Measurements from ENCODE around the gene PEX5L. TPM values are rescaled to one million over a fixed set of nuclear protein-coding genes. Genes with fewer than 3 reads are reported as not detected.

PEX5L gene
- total RNA-seq, 4 donors from 2014 or later = 7.9 TPM; not detected in 3

GRCh38 chr3:179958759-179959158 lies 78.0 kb downstream of the PEX5L start:
- ATAC-seq = no peak
- WGBS, 2 donors (ENCODE audit: low coverage in 1 of 2) = 74 to 87% methylated on average over 3 to 9 of the region's 9 CpGs
- Histone ChIP-seq H3K4me1 (no peaks in the 10 kb centered on the region), H3K27ac (no peak overlapping the region), H3K36me3 (no peaks in the 10 kb centered on the region), H3K9me3 (no peaks in the 10 kb centered on the region), H3K4me3 (no peak overlapping the region), H3K27me3 (peaks cover 5% of the 10 kb centered on the region)
- TF ChIP-seq POLR2A (IDR thresholded peaks at IDR 0.05) = no peak
- TF ChIP-seq POLR2AphosphoS5 (IDR thresholded peaks at IDR 0.05) = no peak
- no peak for TF ChIP-seq CTCF (IDR thresholded peaks at IDR 0.05)
- no peak for TF ChIP-seq EP300 (IDR thresholded peaks at IDR 0.05)

- no peaks in the 10 kb centered on the region for H3K9me3 ChIP-seq
- TF ChIP-seq CTCF (IDR thresholded peaks at IDR 0.05) = no peak
- no peak for TF ChIP-seq EP300 (IDR thresholded peaks at IDR 0.05)
- no peak for TF ChIP-seq POLR2AphosphoS5 (IDR thresholded peaks at IDR 0.05)
- no peak for TF ChIP-seq POLR2A (IDR thresholded peaks at IDR 0.05)
- H3K4me1 ChIP-seq = no peaks in the 10 kb centered on the region
- WGBS, 2 donors (ENCODE audit: low coverage in 1 of 2) = 57 to 61% methylated on average over 2 of the region's 2 CpGs
- H3K4me3 ChIP-seq = no peak overlapping the region
- H3K36me3 ChIP-seq = no peaks in the 10 kb centered on the region
- ATAC-seq = no peak
- H3K27me3 ChIP-seq = no peaks in the 10 kb centered on the region
- no peak overlapping the region for H3K27ac ChIP-seq
Measured at GRCh38 chr3:179958143-179958542, 78.6 kb downstream of the PEX5L start.

GRCh38 chr3:179957264-179957845 lies 79.4 kb downstream of the PEX5L start:
- 61 to 63% methylated on average over 2 of the region's 2 CpGs for WGBS, 2 donors (ENCODE audit: low coverage in 1 of 2)
- H3K4me1 ChIP-seq = no peaks in the 10 kb centered on the region

GRCh38 chr3:179956416-179956830 lies 80.3 kb downstream of the PEX5L start:
- TF ChIP-seq POLR2A (IDR thresholded peaks at IDR 0.05) = no peak
- TF ChIP-seq CTCF (IDR thresholded peaks at IDR 0.05) = no peak
- TF ChIP-seq POLR2AphosphoS5 (IDR thresholded peaks at IDR 0.05) = no peak
- TF ChIP-seq EP300 (IDR thresholded peaks at IDR 0.05) = no peak
- no peak overlapping the region for H3K27ac ChIP-seq
- H3K9me3 ChIP-seq = no peaks in the 10 kb centered on the region
- no peaks in the 10 kb centered on the region for H3K36me3 ChIP-seq
- ATAC-seq = no peak
- H3K4me3 ChIP-seq = no peak overlapping the region
- 78 to 93% methylated on average over 7 of the region's 7 CpGs for WGBS, 2 donors (ENCODE audit: low coverage in 1 of 2)
- no peaks in the 10 kb centered on the region for H3K4me1 ChIP-seq
- peaks cover 4% of the 10 kb centered on the region for H3K27me3 ChIP-seq

More at GRCh38 chr3:179957264-179957845, 79.4 kb downstream of the PEX5L start:
- no peak for ATAC-seq
- Histone ChIP-seq H3K27me3 (no peaks in the 10 kb centered on the region), H3K9me3 (no peaks in the 10 kb centered on the region), H3K4me3 (no peak overlapping the region), H3K36me3 (no peaks in the 10 kb centered on the region), H3K27ac (no peak overlapping the region)
- TF ChIP-seq EP300 (IDR thresholded peaks at IDR 0.05) (no peak), POLR2AphosphoS5 (IDR thresholded peaks at IDR 0.05) (no peak), CTCF (IDR thresholded peaks at IDR 0.05) (no peak), POLR2A (IDR thresholded peaks at IDR 0.05) (no peak)

GRCh38 chr3:179955809-179956208 lies 80.9 kb downstream of the PEX5L start:
- Histone ChIP-seq H3K9me3 (no peaks in the 10 kb centered on the region), H3K36me3 (no peaks in the 10 kb centered on the region), H3K27me3 (peaks cover 9% of the 10 kb centered on the region), H3K4me1 (no peaks in the 10 kb centered on the region), H3K27ac (no peak overlapping the region), H3K4me3 (no peak overlapping the region)
- WGBS, 2 donors (ENCODE audit: low coverage in 1 of 2) = 39 to 45% methylated on average over 3 of the region's 3 CpGs
- no peak for ATAC-seq
- TF ChIP-seq CTCF (IDR thresholded peaks at IDR 0.05) (no peak), EP300 (IDR thresholded peaks at IDR 0.05) (no peak), POLR2A (IDR thresholded peaks at IDR 0.05) (no peak), POLR2AphosphoS5 (IDR thresholded peaks at IDR 0.05) (no peak)

Measured in gastroesophageal sphincter (tissue), 4 donors.